H9 (cell line): Measurements from ENCODE around the gene SCN3A. TPM values are rescaled to one million over a fixed set of nuclear protein-coding genes. Genes with fewer than 3 reads are reported as not detected.

Experiments
- DNase-seq: peaks from one replicate; pipeline ENCODE4 v3.0.0-alpha.2; 2017
- H2AFZ ChIP-seq: one replicate; pipeline ENCODE4 v1.6.1; 2013; ENCODE audit warnings: mild to moderate bottlenecking, low read length, control low read depth, moderate library complexity
- H2AK5ac ChIP-seq: 2 replicates; pipeline ENCODE4 v1.6.1; 2013; ENCODE audit warnings: low read length, control low read depth, mixed read lengths; ENCODE audit not compliant: insufficient read length
- H2BK120ac ChIP-seq: one replicate; pipeline ENCODE4 v1.6.1; 2013; ENCODE audit warnings: low read depth, mild to moderate bottlenecking, low read length, control low read depth, inconsistent platforms; ENCODE audit not compliant: poor library complexity, severe bottlenecking
- H2BK12ac ChIP-seq: 2 replicates; pipeline ENCODE4 v1.6.1; 2013; ENCODE audit warnings: low read length, control low read depth, mixed read lengths, low read depth; ENCODE audit not compliant: insufficient read length
- H2BK15ac ChIP-seq: 2 replicates; pipeline ENCODE4 v1.6.1; 2013; ENCODE audit warnings: low read depth, low read length, control low read depth
- H2BK20ac ChIP-seq: one replicate; pipeline ENCODE4 v1.6.1; 2013; ENCODE audit warnings: low read depth, mild to moderate bottlenecking, low read length, control low read depth, inconsistent platforms; ENCODE audit not compliant: poor library complexity, severe bottlenecking
- H2BK5ac ChIP-seq: 2 replicates; pipeline ENCODE4 v1.6.1; 2013; ENCODE audit warnings: low read length, control low read depth, mixed read lengths; ENCODE audit not compliant: insufficient read length
- H3K14ac ChIP-seq: 2 replicates; pipeline ENCODE4 v1.6.1; 2013; ENCODE audit warnings: low read length, control low read depth; ENCODE audit not compliant: insufficient read depth
- H3K18ac ChIP-seq: 2 replicates; pipeline ENCODE4 v1.6.1; 2013; ENCODE audit warnings: low read depth, mild to moderate bottlenecking, mixed read lengths, low read length, control low read depth; ENCODE audit not compliant: insufficient read length
- H3K23ac ChIP-seq: 2 replicates; pipeline ENCODE4 v1.6.1; 2013; ENCODE audit warnings: low read length, control low read depth, mixed read lengths, low read depth; ENCODE audit not compliant: insufficient read length
- H3K23me2 ChIP-seq: 2 replicates; pipeline ENCODE4 v1.6.1; 2013; ENCODE audit warnings: low read depth, mild to moderate bottlenecking, mixed read lengths, low read length, control low read depth; ENCODE audit not compliant: insufficient read length, poor library complexity, severe bottlenecking
- H3K27ac ChIP-seq: 2 replicates; pipeline ENCODE4 v1.5.1; 2013; ENCODE audit warnings: low read length, control low read depth, mixed read lengths, low read depth; ENCODE audit not compliant: insufficient read length
- H3K27me3 ChIP-seq: 2 replicates; pipeline ENCODE4 v1.6.1; 2013; ENCODE audit warnings: low read length, control low read depth, inconsistent platforms; ENCODE audit not compliant: insufficient read depth
- H3K4ac ChIP-seq: 2 replicates; pipeline ENCODE4 v1.6.1; 2013; ENCODE audit warnings: low read depth, mild to moderate bottlenecking, control low read depth, inconsistent platforms, low read length, moderate library complexity
- H3K4me1 ChIP-seq: 2 replicates; pipeline ENCODE4 v1.6.1; 2013; ENCODE audit warnings: low read length, control low read depth, inconsistent platforms; ENCODE audit not compliant: insufficient read depth
- H3K4me2 ChIP-seq: 2 replicates; pipeline ENCODE4 v1.6.1; 2013; ENCODE audit warnings: low read length, control low read depth, mixed read lengths; ENCODE audit not compliant: insufficient read length, insufficient read depth
- H3K56ac ChIP-seq: 2 replicates; pipeline ENCODE4 v1.6.1; 2013; ENCODE audit warnings: low read depth, mild to moderate bottlenecking, mixed read lengths, low read length, control low read depth; ENCODE audit not compliant: insufficient read length
- H3K79me1 ChIP-seq: 2 replicates; pipeline ENCODE4 v1.6.1; 2013; ENCODE audit warnings: low read depth, mild to moderate bottlenecking, moderate library complexity, low read length, control low read depth, inconsistent platforms; ENCODE audit not compliant: insufficient read depth, poor library complexity, severe bottlenecking
- H3K79me2 ChIP-seq: 2 replicates; pipeline ENCODE4 v1.6.1; 2013; ENCODE audit warnings: low read length, control low read depth, inconsistent platforms; ENCODE audit not compliant: insufficient read depth
- H3K9ac ChIP-seq: 2 replicates; pipeline ENCODE4 v1.6.1; 2013; ENCODE audit warnings: low read length, control low read depth, mixed read lengths; ENCODE audit not compliant: insufficient read length; ENCODE audit errors: extremely low read depth
- H3K9me3 ChIP-seq: one replicate; pipeline ENCODE4 v1.6.1; 2013; ENCODE audit warnings: low read depth, low read length, inconsistent platforms; ENCODE audit not compliant: control insufficient read depth
- H3T11ph ChIP-seq: one replicate; pipeline ENCODE4 v1.6.1; 2013; ENCODE audit warnings: mild to moderate bottlenecking, low read length, control low read depth, inconsistent platforms
- H4K20me1 ChIP-seq: one replicate; pipeline ENCODE4 v1.6.1; 2013; ENCODE audit not compliant: control insufficient read depth, insufficient read length, insufficient read depth
- H4K5ac ChIP-seq: 2 replicates; pipeline ENCODE4 v1.6.1; 2013; ENCODE audit warnings: low read depth, mild to moderate bottlenecking, mixed read lengths, low read length, control low read depth; ENCODE audit not compliant: insufficient read length
- H4K8ac ChIP-seq: replicated peaks from 2 replicates; pipeline ENCODE4 v1.6.1; 2013; ENCODE audit warnings: low read length, control low read depth, mixed read lengths, low read depth; ENCODE audit not compliant: insufficient read length
- H4K91ac ChIP-seq: 2 replicates; pipeline ENCODE4 v1.6.1; 2013; ENCODE audit warnings: low read depth, mild to moderate bottlenecking, moderate library complexity, mixed read lengths, low read length, control low read depth; ENCODE audit not compliant: insufficient read length
- H3K27ac Mint-ChIP-seq, 3 experiments: 2 replicates in 2 of 3; 3 replicates in 1 of 3; pipeline ENCODE4 v1.8.0; 2020 to 2021; ENCODE audit warnings: mixed read lengths in 3 of 3, mild to moderate bottlenecking in 1 of 3, moderate library complexity in 1 of 3
- H3K27me3 Mint-ChIP-seq: 2 replicates; pipeline ENCODE4 v1.8.0; 2021; ENCODE audit warnings: low read depth, mild to moderate bottlenecking, moderate library complexity, mixed read lengths
- H3K36me3 Mint-ChIP-seq, 3 experiments: 2 replicates in 2 of 3; 3 replicates in 1 of 3; pipeline ENCODE4 v1.8.0; 2020 to 2021; ENCODE audit warnings: low read depth in 3 of 3, mixed read lengths in 3 of 3; ENCODE audit not compliant: insufficient read depth in 1 of 3
- H3K4me1 Mint-ChIP-seq, 2 experiments: 2 replicates each; pipeline ENCODE4 v1.8.0; 2020; ENCODE audit warnings: mixed read lengths in 2 of 2
- H3K4me3 Mint-ChIP-seq, 2 experiments: 2 replicates in 1 of 2; 3 replicates in 1 of 2; pipeline ENCODE4 v1.8.0; 2020 to 2021; ENCODE audit warnings: mild to moderate bottlenecking in 2 of 2, mixed read lengths in 2 of 2, moderate library complexity in 1 of 2
- H3K9me3 Mint-ChIP-seq, 2 experiments: 2 replicates in 1 of 2; 3 replicates in 1 of 2; pipeline ENCODE4 v1.8.0; 2020; ENCODE audit warnings: mild to moderate bottlenecking in 2 of 2, mixed read lengths in 2 of 2, moderate library complexity in 1 of 2
- WGBS: extraction: QIAGEN DNeasy Blood & Tissue Kit; methylation state at CpG from one replicate; pipeline ENCODE4 v1.1.7; 2013; ENCODE audit warnings: missing lambda C conversion rate, low lambda C conversion rate, mixed read lengths; ENCODE audit not compliant: insufficient read length; ENCODE audit errors: extremely low coverage; 5-methylcytosine and 5-hydroxymethylcytosine counted together
- total RNA-seq: library from RNA; stranded (reverse); gene quantifications from 2 replicates; pipeline ENCODE4 v1.2.1, GENCODE V29; 2021
- TF ChIP-seq, protein P1 (sequence below): fragments of 200-600 bp; sonication (generic); conservative IDR thresholded peaks from 3 replicates; pipeline ENCODE4 v1.8.0; 2021; ENCODE audit warnings: antibody characterized with exemption, mild to moderate bottlenecking

The SCN3A gene
- total RNA-seq, 1 experiment from 2014 or later, result not detected

- no peak overlapping the region for H3K56ac ChIP-seq
- H4K8ac ChIP-seq, result no peak overlapping the region
- no peaks in the 10 kb centered on the region for H3K4me1 Mint-ChIP-seq
- H2AFZ ChIP-seq, result no peak overlapping the region
- H4K5ac ChIP-seq, result no peak overlapping the region
- H2BK5ac ChIP-seq, result no peak overlapping the region
- DNase-seq, result no peak
- H3K27me3 Mint-ChIP-seq, result no peaks in the 10 kb centered on the region
- no peaks in the 10 kb centered on the region for H3K9me3 Mint-ChIP-seq
- no peaks in the 10 kb centered on the region for H3K36me3 Mint-ChIP-seq
- no peak overlapping the region for H3K4ac ChIP-seq
- no peaks in the 10 kb centered on the region for H3K4me1 ChIP-seq
- H3K9ac ChIP-seq, result no peak overlapping the region
- H3K27ac ChIP-seq, result no peak overlapping the region
- no peak overlapping the region for H2BK120ac ChIP-seq
- H4K20me1 ChIP-seq, result no peaks in the 10 kb centered on the region
- H3K9me3 ChIP-seq, result no peaks in the 10 kb centered on the region
- H3K23ac ChIP-seq, result no peak overlapping the region
- H3K79me1 ChIP-seq, result no peaks in the 10 kb centered on the region
- no peak overlapping the region for H3K4me2 ChIP-seq
- H2BK12ac ChIP-seq, result no peak overlapping the region
- WGBS, result no CpG with 5 or more reads among the region's 4 CpGs
- no peak overlapping the region for H2BK20ac ChIP-seq
- no peak overlapping the region for H3K18ac ChIP-seq
- no peak overlapping the region for H2BK15ac ChIP-seq
- H3K4me3 Mint-ChIP-seq, result no peak overlapping the region
- H3K23me2 ChIP-seq, result no peaks in the 10 kb centered on the region
- no peak overlapping the region for H3T11ph ChIP-seq
- no peak overlapping the region for H3K27ac Mint-ChIP-seq
- TF ChIP-seq, protein P1, sequence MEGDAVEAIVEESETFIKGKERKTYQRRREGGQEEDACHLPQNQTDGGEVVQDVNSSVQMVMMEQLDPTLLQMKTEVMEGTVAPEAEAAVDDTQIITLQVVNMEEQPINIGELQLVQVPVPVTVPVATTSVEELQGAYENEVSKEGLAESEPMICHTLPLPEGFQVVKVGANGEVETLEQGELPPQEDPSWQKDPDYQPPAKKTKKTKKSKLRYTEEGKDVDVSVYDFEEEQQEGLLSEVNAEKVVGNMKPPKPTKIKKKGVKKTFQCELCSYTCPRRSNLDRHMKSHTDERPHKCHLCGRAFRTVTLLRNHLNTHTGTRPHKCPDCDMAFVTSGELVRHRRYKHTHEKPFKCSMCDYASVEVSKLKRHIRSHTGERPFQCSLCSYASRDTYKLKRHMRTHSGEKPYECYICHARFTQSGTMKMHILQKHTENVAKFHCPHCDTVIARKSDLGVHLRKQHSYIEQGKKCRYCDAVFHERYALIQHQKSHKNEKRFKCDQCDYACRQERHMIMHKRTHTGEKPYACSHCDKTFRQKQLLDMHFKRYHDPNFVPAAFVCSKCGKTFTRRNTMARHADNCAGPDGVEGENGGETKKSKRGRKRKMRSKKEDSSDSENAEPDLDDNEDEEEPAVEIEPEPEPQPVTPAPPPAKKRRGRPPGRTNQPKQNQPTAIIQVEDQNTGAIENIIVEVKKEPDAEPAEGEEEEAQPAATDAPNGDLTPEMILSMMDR, result no peak
- no peak overlapping the region for H4K91ac ChIP-seq
- H2AK5ac ChIP-seq, result no peak overlapping the region
- H3K14ac ChIP-seq, result no peak overlapping the region
- H3K79me2 ChIP-seq, result no peaks in the 10 kb centered on the region
- no peaks in the 10 kb centered on the region for H3K27me3 ChIP-seq
Measured at GRCh38 chr2:165239856-165240515, 36.1 kb upstream of the SCN3A start.
